CD4-positive, CD25-positive, alpha-beta regulatory T cell (primary cell): ENCODE data around the gene ZNF521. TPM values are rescaled to one million over a fixed set of nuclear protein-coding genes. Genes with fewer than 3 reads are reported as not detected.

Experiments used
- ATAC-seq, 2 donors: fragments of 150-1000 bp; cut with Tn5 transposase; one replicate each; pipeline ENCODE4 v1.10.0; 2021; ENCODE audit warnings: low read depth in 2 of 2, moderate number of reproducible peaks in 2 of 2, moderate library complexity in 1 of 2
- DNase-seq, 3 donors: peaks; one replicate each; pipeline versions ENCODE4 v3.0.0 to v3.0.0-alpha.2; 2012 to 2022; ENCODE audit warnings: mixed read lengths in 1 of 3
- H3K27ac ChIP-seq: one replicate; pipeline ENCODE4 v1.7.0; 2013; ENCODE audit warnings: mild to moderate bottlenecking, low read length; ENCODE audit not compliant: insufficient read depth, poor library complexity, severe bottlenecking
- H3K27me3 ChIP-seq: one replicate; pipeline ENCODE4 v1.7.0; 2013; ENCODE audit warnings: low read length; ENCODE audit not compliant: control insufficient read depth, insufficient read depth
- H3K36me3 ChIP-seq: one replicate; pipeline ENCODE4 v1.7.0; 2013; ENCODE audit warnings: mild to moderate bottlenecking, low read length, moderate library complexity; ENCODE audit not compliant: control insufficient read depth, insufficient read depth
- H3K4me1 ChIP-seq: 2 replicates; pipeline ENCODE4 v1.7.0; 2013; ENCODE audit warnings: mild to moderate bottlenecking, low read length; ENCODE audit not compliant: insufficient read depth, control insufficient read depth, poor library complexity, severe bottlenecking
- H3K4me3 ChIP-seq: one replicate; pipeline ENCODE4 v1.7.0; 2013; ENCODE audit warnings: low read depth, mild to moderate bottlenecking, low read length, moderate library complexity
- H3K9me3 ChIP-seq, 2 experiments: 1 replicate in 1 of 2; 2 replicates in 1 of 2; pipeline ENCODE4 v1.7.0; 2013; ENCODE audit warnings: low read length in 2 of 2, mild to moderate bottlenecking in 1 of 2, moderate library complexity in 1 of 2; ENCODE audit not compliant: control insufficient read depth in 2 of 2
- H3K27ac Mint-ChIP-seq, 3 donors: one replicate each; pipeline ENCODE4 v1.8.0; 2020 to 2022; ENCODE audit warnings: mild to moderate bottlenecking in 3 of 3, mixed read lengths in 3 of 3, moderate library complexity in 2 of 3
- H3K27me3 Mint-ChIP-seq: one replicate; pipeline ENCODE4 v1.8.0; 2022; ENCODE audit warnings: mild to moderate bottlenecking, mixed read lengths
- H3K36me3 Mint-ChIP-seq: one replicate; pipeline ENCODE4 v1.8.0; 2020; ENCODE audit warnings: mixed read lengths
- H3K4me1 Mint-ChIP-seq, 4 donors: one replicate each; pipeline ENCODE4 v1.8.0; 2020 to 2022; ENCODE audit warnings: mixed read lengths in 4 of 4, mild to moderate bottlenecking in 1 of 4
- H3K4me3 Mint-ChIP-seq, 4 donors: one replicate each; pipeline ENCODE4 v1.8.0; 2020 to 2022; ENCODE audit warnings: mild to moderate bottlenecking in 4 of 4, mixed read lengths in 4 of 4, moderate library complexity in 3 of 4
- H3K9me3 Mint-ChIP-seq, 7 donors: one replicate each; pipeline ENCODE4 v1.8.0; 2020 to 2022; ENCODE audit warnings: mixed read lengths in 7 of 7, mild to moderate bottlenecking in 3 of 7, moderate library complexity in 2 of 7
- polyA plus RNA-seq, 4 donors: library from polyadenylated mRNA; unstranded; fragments of 300-500 nt; fragmentation: Illumina TruSeq; gene quantifications; one replicate each; pipeline ENCODE4 v1.2.3, GENCODE V29; 2021
- total RNA-seq: library from RNA; stranded (reverse); gene quantifications from one replicate; pipeline ENCODE4 v1.2.3, GENCODE V29; 2022

Gene ZNF521
- total and polyA plus RNA-seq, 5 donors from 2014 or later, result 1.8 TPM; not detected in 4

- Mint-ChIP-seq H3K36me3 (no peaks in the 10 kb centered on the region), H3K9me3 (no peaks in the 10 kb centered on the region), H3K27ac (no peak overlapping the region), H3K4me1 (no peaks in the 10 kb centered on the region), H3K4me3 (no peak overlapping the region), H3K27me3 (no peaks in the 10 kb centered on the region)
- ATAC-seq, result no peak
- no peaks in the 10 kb centered on the region for H3K27me3 ChIP-seq
- no peaks in the 10 kb centered on the region for H3K36me3 ChIP-seq
- no peak for DNase-seq
- H3K4me3 ChIP-seq, result no peak overlapping the region
- H3K9me3 ChIP-seq, result no peaks in the 10 kb centered on the region
- no peaks in the 10 kb centered on the region for H3K4me1 ChIP-seq
- no peak overlapping the region for H3K27ac ChIP-seq
Measured at GRCh38 chr18:25056429-25056828, 295.5 kb downstream of the ZNF521 start.

- H3K36me3 ChIP-seq, result no peaks in the 10 kb centered on the region
- Mint-ChIP-seq H3K27me3 (no peaks in the 10 kb centered on the region), H3K9me3 (no peaks in the 10 kb centered on the region), H3K4me3 (no peak overlapping the region), H3K36me3 (no peaks in the 10 kb centered on the region), H3K27ac (no peak overlapping the region), H3K4me1 (no peaks in the 10 kb centered on the region)
- H3K4me3 ChIP-seq, result no peak overlapping the region
- no peaks in the 10 kb centered on the region for H3K9me3 ChIP-seq
- no peak for DNase-seq
- no peaks in the 10 kb centered on the region for H3K27me3 ChIP-seq
- ATAC-seq, result no peak
- H3K4me1 ChIP-seq, result no peaks in the 10 kb centered on the region
- H3K27ac ChIP-seq, result no peak overlapping the region
Measured at GRCh38 chr18:25055076-25055475, 296.9 kb downstream of the ZNF521 start.

- H3K4me3 ChIP-seq, result no peak overlapping the region
- Mint-ChIP-seq H3K9me3 (peaks cover 0 to 3% (median 0%) of the 10 kb centered on the region in 7 donors), H3K4me3 (no peak overlapping the region), H3K36me3 (no peaks in the 10 kb centered on the region), H3K4me1 (no peaks in the 10 kb centered on the region), H3K27me3 (no peaks in the 10 kb centered on the region), H3K27ac (no peak overlapping the region)
- no peaks in the 10 kb centered on the region for H3K4me1 ChIP-seq
- no peaks in the 10 kb centered on the region for H3K27me3 ChIP-seq
- DNase-seq (no peak), ATAC-seq (no peak)
- no peaks in the 10 kb centered on the region for H3K9me3 ChIP-seq
- H3K36me3 ChIP-seq, result no peaks in the 10 kb centered on the region
- no peak overlapping the region for H3K27ac ChIP-seq
Measured at GRCh38 chr18:25053466-25053865, 298.5 kb downstream of the ZNF521 start.

- no peaks in the 10 kb centered on the region for H3K36me3 Mint-ChIP-seq
- H3K36me3 ChIP-seq, result no peaks in the 10 kb centered on the region
- no peak overlapping the region for H3K4me3 Mint-ChIP-seq
- H3K27ac ChIP-seq, result no peak overlapping the region
- DNase-seq, result no peak
- H3K9me3 ChIP-seq, result no peaks in the 10 kb centered on the region
- H3K4me1 ChIP-seq, result no peaks in the 10 kb centered on the region
- H3K27ac Mint-ChIP-seq, result no peak overlapping the region
- H3K9me3 Mint-ChIP-seq, result peaks cover 0 to 3% (median 0%) of the 10 kb centered on the region in 7 donors
- no peaks in the 10 kb centered on the region for H3K27me3 Mint-ChIP-seq
- no peaks in the 10 kb centered on the region for H3K27me3 ChIP-seq
- ATAC-seq, result no peak
- H3K4me1 Mint-ChIP-seq, result no peaks in the 10 kb centered on the region
- no peak overlapping the region for H3K4me3 ChIP-seq
Measured at GRCh38 chr18:25052511-25052921, 299.4 kb downstream of the ZNF521 start.

GRCh38 chr18:25050605-25051004, 301.4 kb downstream of the ZNF521 start:
- H3K9me3 Mint-ChIP-seq, result peaks cover 0 to 3% (median 0%) of the 10 kb centered on the region in 7 donors
- H3K4me3 ChIP-seq, result no peak overlapping the region
- no peaks in the 10 kb centered on the region for H3K4me1 ChIP-seq
- no peak for ATAC-seq
- H3K27ac ChIP-seq, result no peak overlapping the region
- no peaks in the 10 kb centered on the region for H3K36me3 ChIP-seq
- no peaks in the 10 kb centered on the region for H3K36me3 Mint-ChIP-seq
- no peak overlapping the region for H3K27ac Mint-ChIP-seq
- no peak for DNase-seq
- no peaks in the 10 kb centered on the region for H3K9me3 ChIP-seq
- H3K27me3 ChIP-seq, result no peaks in the 10 kb centered on the region
- no peak overlapping the region for H3K4me3 Mint-ChIP-seq
- no peaks in the 10 kb centered on the region for H3K4me1 Mint-ChIP-seq
- no peaks in the 10 kb centered on the region for H3K27me3 Mint-ChIP-seq

GRCh38 chr18:25047983-25048382, 304.0 kb downstream of the ZNF521 start:
- H3K4me1 ChIP-seq, result no peaks in the 10 kb centered on the region
- Mint-ChIP-seq H3K4me3 (no peak overlapping the region), H3K27ac (no peak overlapping the region), H3K36me3 (no peaks in the 10 kb centered on the region), H3K27me3 (no peaks in the 10 kb centered on the region), H3K4me1 (no peaks in the 10 kb centered on the region), H3K9me3 (peaks cover 0 to 3% (median 0%) of the 10 kb centered on the region in 7 donors)
- DNase-seq (no peak), ATAC-seq (no peak)
- H3K27ac ChIP-seq, result no peak overlapping the region
- H3K9me3 ChIP-seq, result no peaks in the 10 kb centered on the region
- no peaks in the 10 kb centered on the region for H3K36me3 ChIP-seq
- no peaks in the 10 kb centered on the region for H3K27me3 ChIP-seq
- no peak overlapping the region for H3K4me3 ChIP-seq

GRCh38 chr18:25047421-25047820, 304.5 kb downstream of the ZNF521 start:
- no peaks in the 10 kb centered on the region for H3K4me1 Mint-ChIP-seq
- ATAC-seq (no peak), DNase-seq (no peak)
- H3K36me3 Mint-ChIP-seq, result no peaks in the 10 kb centered on the region
- Histone ChIP-seq H3K36me3 (no peaks in the 10 kb centered on the region), H3K4me1 (no peaks in the 10 kb centered on the region), H3K4me3 (no peak overlapping the region), H3K27me3 (no peaks in the 10 kb centered on the region), H3K27ac (no peak overlapping the region), H3K9me3 (no peaks in the 10 kb centered on the region)
- H3K4me3 Mint-ChIP-seq, result no peak overlapping the region
- no peaks in the 10 kb centered on the region for H3K27me3 Mint-ChIP-seq
- H3K27ac Mint-ChIP-seq, result no peak overlapping the region
- peaks cover 0 to 3% (median 0%) of the 10 kb centered on the region in 7 donors for H3K9me3 Mint-ChIP-seq

- no peaks in the 10 kb centered on the region for H3K36me3 ChIP-seq
- no peaks in the 10 kb centered on the region for H3K4me1 ChIP-seq
- ATAC-seq (no peak), DNase-seq (no peak)
- H3K4me3 ChIP-seq, result no peak overlapping the region
- H3K4me1 Mint-ChIP-seq, result no peaks in the 10 kb centered on the region
- no peak overlapping the region for H3K27ac ChIP-seq
- peaks cover 0 to 4% (median 0%) of the 10 kb centered on the region in 7 donors for H3K9me3 Mint-ChIP-seq
- H3K27me3 ChIP-seq, result no peaks in the 10 kb centered on the region
- H3K9me3 ChIP-seq, result no peaks in the 10 kb centered on the region
- H3K36me3 Mint-ChIP-seq, result no peaks in the 10 kb centered on the region
- no peak overlapping the region for H3K27ac Mint-ChIP-seq
- H3K27me3 Mint-ChIP-seq, result no peaks in the 10 kb centered on the region
- no peak overlapping the region for H3K4me3 Mint-ChIP-seq
Measured at GRCh38 chr18:25044694-25045093, 307.3 kb downstream of the ZNF521 start.
